Measurements from ENCODE around the gene KCNQ1.

- TF ChIP-seq ZNF263 (CRISPR knock-in tag; IDR thresholded peaks at IDR 0.05; ENCODE audit: low read depth): no peak
- TF ChIP-seq, protein P1, sequence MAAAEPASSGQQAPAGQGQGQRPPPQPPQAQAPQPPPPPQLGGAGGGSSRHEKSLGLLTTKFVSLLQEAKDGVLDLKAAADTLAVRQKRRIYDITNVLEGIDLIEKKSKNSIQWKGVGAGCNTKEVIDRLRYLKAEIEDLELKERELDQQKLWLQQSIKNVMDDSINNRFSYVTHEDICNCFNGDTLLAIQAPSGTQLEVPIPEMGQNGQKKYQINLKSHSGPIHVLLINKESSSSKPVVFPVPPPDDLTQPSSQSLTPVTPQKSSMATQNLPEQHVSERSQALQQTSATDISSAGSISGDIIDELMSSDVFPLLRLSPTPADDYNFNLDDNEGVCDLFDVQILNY (CRISPR knock-in tag; IDR thresholded peaks at IDR 0.05): 0 out of 2 replicates have a peak, but pooled peaks have one; percentile 75
- TF ChIP-seq KAT7 (CRISPR knock-in tag; IDR thresholded peaks at IDR 0.05; ENCODE audit: borderline replicate concordance): no peak
- TF ChIP-seq HMGXB4 (CRISPR knock-in tag; IDR thresholded peaks at IDR 0.05): peak; percentile 97
- no peak for TF ChIP-seq TP53 (CRISPR knock-in tag; IDR thresholded peaks at IDR 0.05)
These were observed 88.1 kb downstream of the KCNQ1 start for GRCh38 chr11:2532704-2533586.

Data from WTC11 (cell line).